SK-N-SH treated with all-trans-retinoic acid at 6 μM for 48 hours (cell line): ENCODE measurements around the gene MYH7B.

Experiments
- ATAC-seq: fragments of 200-7000 bp; cut with Tn5 transposase; 3 replicates; pipeline ENCODE4 v1.9.1; 2020; ENCODE audit warnings: mild to moderate bottlenecking, moderate library complexity
- ARNTL ChIP-seq: fragments of 450-650 bp; formaldehyde crosslinking; IDR thresholded peaks from 2 replicates; pipeline ENCODE4 v1.5.0; 2020; ENCODE audit warnings: low read depth, mild to moderate bottlenecking, moderate library complexity, borderline replicate concordance
- BACH2 ChIP-seq: fragments of 250-450 bp; sonication (Bioruptor Pico); IDR thresholded peaks from 2 replicates; pipeline ENCODE4 v1.9.0; 2021; ENCODE audit warnings: mild to moderate bottlenecking, borderline replicate concordance
- ESRRG ChIP-seq: fragments of 250-450 bp; sonication (Bioruptor Pico); IDR thresholded peaks from 2 replicates; pipeline ENCODE4 v1.6.1; 2021; ENCODE audit warnings: mild to moderate bottlenecking
- ISL1 ChIP-seq: fragments of 250-450 bp; sonication (Bioruptor Pico); IDR thresholded peaks from 2 replicates; pipeline ENCODE4 v2.1.2; 2022; ENCODE audit warnings: mild to moderate bottlenecking, moderate library complexity
- OSR1 ChIP-seq: fragments of 250-450 bp; sonication (Bioruptor Pico); IDR thresholded peaks from 2 replicates; pipeline ENCODE4 v1.8.0; 2022; ENCODE audit warnings: moderate library complexity, mild to moderate bottlenecking, inconsistent platforms
- PPARA ChIP-seq: fragments of 250-450 bp; sonication (Bioruptor Pico); IDR thresholded peaks from 2 replicates; pipeline ENCODE4 v1.5.0; 2020; ENCODE audit warnings: mild to moderate bottlenecking, borderline replicate concordance
- RARB ChIP-seq: fragments of 250-450 bp; sonication (Bioruptor Pico); IDR thresholded peaks from 2 replicates; pipeline ENCODE4 v1.8.0; 2021; ENCODE audit warnings: mild to moderate bottlenecking, moderate library complexity
- SNAI2 ChIP-seq: fragments of 250-450 bp; sonication (Bioruptor Pico); IDR thresholded peaks from 2 replicates; pipeline ENCODE4 v1.5.0; 2020; ENCODE audit warnings: mild to moderate bottlenecking, moderate library complexity
- TCF4 ChIP-seq: fragments of 250-450 bp; sonication (Bioruptor Pico); IDR thresholded peaks from 2 replicates; pipeline ENCODE4 v1.8.0; 2021; ENCODE audit warnings: mild to moderate bottlenecking, moderate library complexity, borderline replicate concordance
- TOX ChIP-seq: fragments of 250-450 bp; sonication (Bioruptor Pico); IDR thresholded peaks from 2 replicates; pipeline ENCODE4 v1.8.0; 2021; ENCODE audit warnings: mild to moderate bottlenecking, moderate library complexity, borderline replicate concordance
- ZFP3 ChIP-seq: fragments of 250-450 bp; sonication (Bioruptor Pico); IDR thresholded peaks from 2 replicates; pipeline ENCODE4 v1.5.0; 2020; ENCODE audit warnings: mild to moderate bottlenecking, moderate library complexity
- ZFP30 ChIP-seq: fragments of 450-650 bp; formaldehyde crosslinking; IDR thresholded peaks from 2 replicates; pipeline ENCODE4 v1.5.0; 2022; ENCODE audit warnings: mild to moderate bottlenecking, moderate library complexity
- ZNF565 ChIP-seq: fragments of 450-650 bp; formaldehyde crosslinking; conservative IDR thresholded peaks from 2 replicates; pipeline ENCODE4 v1.5.0; 2020; ENCODE audit warnings: low read depth, mild to moderate bottlenecking, moderate library complexity
- ZNF70 ChIP-seq: fragments of 450-650 bp; formaldehyde crosslinking; IDR thresholded peaks from 2 replicates; pipeline ENCODE4 v1.5.0; 2020; ENCODE audit warnings: mild to moderate bottlenecking, moderate library complexity
- ZNF8 ChIP-seq: fragments of 450-650 bp; formaldehyde crosslinking; IDR thresholded peaks from 2 replicates; pipeline ENCODE4 v1.5.0; 2020; ENCODE audit warnings: mild to moderate bottlenecking, moderate library complexity
- TF ChIP-seq, protein P1 (sequence below): fragments of 250-450 bp; sonication (Bioruptor Pico); IDR thresholded peaks from 2 replicates; pipeline ENCODE4 v1.5.1; 2021; ENCODE audit warnings: mild to moderate bottlenecking, moderate library complexity
- TF ChIP-seq, protein P2 (sequence below): fragments of 250-450 bp; sonication (Bioruptor Pico); IDR thresholded peaks from 2 replicates; pipeline ENCODE4 v1.8.0; 2020; ENCODE audit warnings: mild to moderate bottlenecking, moderate library complexity, borderline replicate concordance
- TF ChIP-seq, protein P3 (sequence below): fragments of 250-450 bp; sonication (Bioruptor Pico); IDR thresholded peaks from 2 replicates; pipeline ENCODE4 v1.5.0; 2020; ENCODE audit warnings: mild to moderate bottlenecking, moderate library complexity
- TF ChIP-seq, protein P4 (sequence below): fragments of 250-450 bp; sonication (Bioruptor Pico); IDR thresholded peaks from 2 replicates; pipeline ENCODE4 v1.5.1; 2020; ENCODE audit warnings: low read depth, mild to moderate bottlenecking, moderate library complexity
- TF ChIP-seq, protein P5 (sequence below): fragments of 250-450 bp; sonication (Bioruptor Pico); IDR thresholded peaks from 2 replicates; pipeline ENCODE4 v1.8.0; 2021; ENCODE audit warnings: low read depth, mild to moderate bottlenecking, moderate library complexity, borderline replicate concordance

MYH7B gene

DNA sequence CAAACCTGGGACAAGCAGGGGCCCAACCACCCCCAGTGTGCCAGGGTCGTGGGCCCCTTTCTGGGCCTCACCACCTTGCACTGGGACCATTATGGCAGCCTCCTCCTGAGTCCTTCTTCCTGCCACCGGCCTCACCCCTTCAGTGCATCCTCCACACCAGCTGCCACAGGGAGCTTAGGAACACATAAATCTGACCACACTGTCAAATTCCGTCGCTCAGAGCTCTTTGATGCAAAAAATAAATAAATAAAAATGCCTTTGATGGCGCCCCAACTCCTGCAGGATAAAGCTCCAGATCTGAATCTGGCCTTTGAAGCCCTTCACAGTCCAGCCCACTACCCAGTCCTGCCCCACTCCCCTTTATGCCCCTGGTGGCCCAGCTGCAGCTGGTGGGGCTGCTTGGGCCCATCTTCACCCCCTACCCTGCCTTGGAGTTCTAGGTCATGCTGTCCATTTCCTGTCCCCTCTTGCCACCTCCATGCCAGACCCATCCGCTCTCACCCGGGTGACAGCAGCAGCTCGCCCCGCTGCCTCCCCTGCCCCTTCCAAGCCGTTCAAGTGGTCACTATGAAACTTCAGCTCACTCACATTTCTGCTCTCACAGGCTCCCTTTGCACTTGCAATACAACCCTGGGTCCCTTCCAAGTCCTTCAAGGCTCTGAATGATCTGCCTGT lies 16.0 kb downstream of the MYH7B start:
- ATAC-seq, result no peak
- TF ChIP-seq PPARA (no peak), OSR1 (CRISPR knock-in tag) (no peak), ZNF70 (CRISPR knock-in tag) (no peak), RARB (CRISPR knock-in tag) (no peak), ARNTL (CRISPR knock-in tag) (no peak), SNAI2 (CRISPR knock-in tag) (no peak), TOX (CRISPR knock-in tag) (no peak)
- TF ChIP-seq, protein P1, sequence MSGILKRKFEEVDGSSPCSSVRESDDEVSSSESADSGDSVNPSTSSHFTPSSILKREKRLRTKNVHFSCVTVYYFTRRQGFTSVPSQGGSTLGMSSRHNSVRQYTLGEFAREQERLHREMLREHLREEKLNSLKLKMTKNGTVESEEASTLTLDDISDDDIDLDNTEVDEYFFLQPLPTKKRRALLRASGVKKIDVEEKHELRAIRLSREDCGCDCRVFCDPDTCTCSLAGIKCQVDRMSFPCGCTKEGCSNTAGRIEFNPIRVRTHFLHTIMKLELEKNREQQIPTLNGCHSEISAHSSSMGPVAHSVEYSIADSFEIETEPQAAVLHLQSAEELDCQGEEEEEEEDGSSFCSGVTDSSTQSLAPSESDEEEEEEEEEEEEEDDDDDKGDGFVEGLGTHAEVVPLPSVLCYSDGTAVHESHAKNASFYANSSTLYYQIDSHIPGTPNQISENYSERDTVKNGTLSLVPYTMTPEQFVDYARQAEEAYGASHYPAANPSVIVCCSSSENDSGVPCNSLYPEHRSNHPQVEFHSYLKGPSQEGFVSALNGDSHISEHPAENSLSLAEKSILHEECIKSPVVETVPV (CRISPR knock-in tag), result no peak
- TF ChIP-seq, protein P2, sequence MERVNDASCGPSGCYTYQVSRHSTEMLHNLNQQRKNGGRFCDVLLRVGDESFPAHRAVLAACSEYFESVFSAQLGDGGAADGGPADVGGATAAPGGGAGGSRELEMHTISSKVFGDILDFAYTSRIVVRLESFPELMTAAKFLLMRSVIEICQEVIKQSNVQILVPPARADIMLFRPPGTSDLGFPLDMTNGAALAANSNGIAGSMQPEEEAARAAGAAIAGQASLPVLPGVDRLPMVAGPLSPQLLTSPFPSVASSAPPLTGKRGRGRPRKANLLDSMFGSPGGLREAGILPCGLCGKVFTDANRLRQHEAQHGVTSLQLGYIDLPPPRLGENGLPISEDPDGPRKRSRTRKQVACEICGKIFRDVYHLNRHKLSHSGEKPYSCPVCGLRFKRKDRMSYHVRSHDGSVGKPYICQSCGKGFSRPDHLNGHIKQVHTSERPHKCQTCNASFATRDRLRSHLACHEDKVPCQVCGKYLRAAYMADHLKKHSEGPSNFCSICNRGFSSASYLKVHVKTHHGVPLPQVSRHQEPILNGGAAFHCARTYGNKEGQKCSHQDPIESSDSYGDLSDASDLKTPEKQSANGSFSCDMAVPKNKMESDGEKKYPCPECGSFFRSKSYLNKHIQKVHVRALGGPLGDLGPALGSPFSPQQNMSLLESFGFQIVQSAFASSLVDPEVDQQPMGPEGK (CRISPR knock-in tag), result no peak

DNA sequence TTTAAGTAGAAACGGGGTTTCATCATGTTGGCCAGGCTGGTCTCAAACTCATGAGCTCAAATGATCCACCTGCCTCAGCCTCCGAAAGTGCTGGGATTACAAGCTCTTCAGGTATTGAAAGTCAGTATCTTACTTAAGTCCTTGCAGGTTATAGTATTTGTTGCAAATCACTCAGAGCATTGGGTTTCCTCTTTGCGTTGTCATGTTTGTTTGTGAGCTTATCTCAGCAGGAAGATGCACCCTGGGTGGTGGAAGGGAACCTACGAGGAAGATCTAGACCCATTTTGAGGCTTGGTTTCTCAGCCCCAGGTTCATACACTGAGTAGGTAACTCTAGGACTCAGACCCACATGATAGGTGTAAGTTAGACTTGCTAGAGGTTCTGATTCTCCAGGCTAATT lies 18.6 kb downstream of the MYH7B start:
- TF ChIP-seq ZNF8 (CRISPR knock-in tag) (no peak), BACH2 (no peak), ARNTL (CRISPR knock-in tag) (no peak), SNAI2 (CRISPR knock-in tag) (no peak), ISL1 (CRISPR knock-in tag) (no peak), ZNF565 (no peak), OSR1 (CRISPR knock-in tag) (no peak), RARB (CRISPR knock-in tag) (no peak), TOX (CRISPR knock-in tag) (no peak), PPARA (no peak), TCF4 (CRISPR knock-in tag) (no peak), ZFP3 (CRISPR knock-in tag) (no peak), ESRRG (no peak)
- TF ChIP-seq, protein P2 (CRISPR knock-in tag), result no peak
- TF ChIP-seq, protein P3, sequence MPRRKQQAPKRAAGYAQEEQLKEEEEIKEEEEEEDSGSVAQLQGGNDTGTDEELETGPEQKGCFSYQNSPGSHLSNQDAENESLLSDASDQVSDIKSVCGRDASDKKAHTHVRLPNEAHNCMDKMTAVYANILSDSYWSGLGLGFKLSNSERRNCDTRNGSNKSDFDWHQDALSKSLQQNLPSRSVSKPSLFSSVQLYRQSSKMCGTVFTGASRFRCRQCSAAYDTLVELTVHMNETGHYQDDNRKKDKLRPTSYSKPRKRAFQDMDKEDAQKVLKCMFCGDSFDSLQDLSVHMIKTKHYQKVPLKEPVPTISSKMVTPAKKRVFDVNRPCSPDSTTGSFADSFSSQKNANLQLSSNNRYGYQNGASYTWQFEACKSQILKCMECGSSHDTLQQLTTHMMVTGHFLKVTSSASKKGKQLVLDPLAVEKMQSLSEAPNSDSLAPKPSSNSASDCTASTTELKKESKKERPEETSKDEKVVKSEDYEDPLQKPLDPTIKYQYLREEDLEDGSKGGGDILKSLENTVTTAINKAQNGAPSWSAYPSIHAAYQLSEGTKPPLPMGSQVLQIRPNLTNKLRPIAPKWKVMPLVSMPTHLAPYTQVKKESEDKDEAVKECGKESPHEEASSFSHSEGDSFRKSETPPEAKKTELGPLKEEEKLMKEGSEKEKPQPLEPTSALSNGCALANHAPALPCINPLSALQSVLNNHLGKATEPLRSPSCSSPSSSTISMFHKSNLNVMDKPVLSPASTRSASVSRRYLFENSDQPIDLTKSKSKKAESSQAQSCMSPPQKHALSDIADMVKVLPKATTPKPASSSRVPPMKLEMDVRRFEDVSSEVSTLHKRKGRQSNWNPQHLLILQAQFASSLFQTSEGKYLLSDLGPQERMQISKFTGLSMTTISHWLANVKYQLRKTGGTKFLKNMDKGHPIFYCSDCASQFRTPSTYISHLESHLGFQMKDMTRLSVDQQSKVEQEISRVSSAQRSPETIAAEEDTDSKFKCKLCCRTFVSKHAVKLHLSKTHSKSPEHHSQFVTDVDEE (CRISPR knock-in tag), result no peak
- ATAC-seq, result no peak

DNA sequence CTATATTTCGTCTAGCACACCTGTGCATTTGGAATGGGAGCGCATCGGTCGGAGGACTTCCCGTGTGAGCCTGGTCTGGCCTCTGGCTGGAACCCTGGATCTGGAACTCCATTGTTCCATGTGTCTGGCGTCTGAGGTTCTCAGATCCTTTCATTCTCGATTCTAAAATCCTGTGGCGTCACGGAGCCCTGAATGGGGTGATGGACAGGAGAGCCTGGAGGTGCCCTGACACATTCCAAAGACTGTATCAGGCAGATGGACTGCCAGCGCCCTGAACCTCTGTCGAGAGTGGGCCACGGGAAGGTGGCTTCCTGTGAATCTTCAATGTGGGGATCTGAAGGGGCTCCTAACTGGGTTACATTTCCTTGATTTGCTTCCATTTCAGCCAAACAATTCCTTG lies 20.6 kb downstream of the MYH7B start:
- ATAC-seq, result no peak
- TF ChIP-seq ZNF70 (CRISPR knock-in tag) (no peak), ZFP30 (no peak), ZNF8 (CRISPR knock-in tag) (no peak), ISL1 (CRISPR knock-in tag) (no peak), BACH2 (no peak), ZNF565 (no peak), SNAI2 (CRISPR knock-in tag) (no peak), PPARA (no peak)
- TF ChIP-seq, protein P3 (CRISPR knock-in tag), result no peak
- TF ChIP-seq, protein P4, sequence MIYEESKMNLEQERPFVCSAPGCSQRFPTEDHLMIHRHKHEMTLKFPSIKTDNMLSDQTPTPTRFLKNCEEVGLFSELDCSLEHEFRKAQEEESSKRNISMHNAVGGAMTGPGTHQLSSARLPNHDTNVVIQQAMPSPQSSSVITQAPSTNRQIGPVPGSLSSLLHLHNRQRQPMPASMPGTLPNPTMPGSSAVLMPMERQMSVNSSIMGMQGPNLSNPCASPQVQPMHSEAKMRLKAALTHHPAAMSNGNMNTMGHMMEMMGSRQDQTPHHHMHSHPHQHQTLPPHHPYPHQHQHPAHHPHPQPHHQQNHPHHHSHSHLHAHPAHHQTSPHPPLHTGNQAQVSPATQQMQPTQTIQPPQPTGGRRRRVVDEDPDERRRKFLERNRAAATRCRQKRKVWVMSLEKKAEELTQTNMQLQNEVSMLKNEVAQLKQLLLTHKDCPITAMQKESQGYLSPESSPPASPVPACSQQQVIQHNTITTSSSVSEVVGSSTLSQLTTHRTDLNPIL (CRISPR knock-in tag), result no peak
- TF ChIP-seq, protein P1 (CRISPR knock-in tag), result no peak
- TF ChIP-seq, protein P5, sequence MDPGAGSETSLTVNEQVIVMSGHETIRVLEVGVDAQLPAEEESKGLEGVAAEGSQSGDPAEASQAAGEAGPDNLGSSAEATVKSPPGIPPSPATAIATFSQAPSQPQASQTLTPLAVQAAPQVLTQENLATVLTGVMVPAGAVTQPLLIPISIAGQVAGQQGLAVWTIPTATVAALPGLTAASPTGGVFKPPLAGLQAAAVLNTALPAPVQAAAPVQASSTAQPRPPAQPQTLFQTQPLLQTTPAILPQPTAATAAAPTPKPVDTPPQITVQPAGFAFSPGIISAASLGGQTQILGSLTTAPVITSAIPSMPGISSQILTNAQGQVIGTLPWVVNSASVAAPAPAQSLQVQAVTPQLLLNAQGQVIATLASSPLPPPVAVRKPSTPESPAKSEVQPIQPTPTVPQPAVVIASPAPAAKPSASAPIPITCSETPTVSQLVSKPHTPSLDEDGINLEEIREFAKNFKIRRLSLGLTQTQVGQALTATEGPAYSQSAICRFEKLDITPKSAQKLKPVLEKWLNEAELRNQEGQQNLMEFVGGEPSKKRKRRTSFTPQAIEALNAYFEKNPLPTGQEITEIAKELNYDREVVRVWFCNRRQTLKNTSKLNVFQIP (CRISPR knock-in tag), result no peak
